ENCODE data around the gene IFNK. TPM values are rescaled to one million over a fixed set of nuclear protein-coding genes. Genes with fewer than 3 reads are reported as not detected.
A peak's percentile ranks its signal among the peaks of the same experiment; 100 is the strongest.

IFNK gene
- total RNA-seq, 4 donors from 2014 or later = not detected

DNA sequence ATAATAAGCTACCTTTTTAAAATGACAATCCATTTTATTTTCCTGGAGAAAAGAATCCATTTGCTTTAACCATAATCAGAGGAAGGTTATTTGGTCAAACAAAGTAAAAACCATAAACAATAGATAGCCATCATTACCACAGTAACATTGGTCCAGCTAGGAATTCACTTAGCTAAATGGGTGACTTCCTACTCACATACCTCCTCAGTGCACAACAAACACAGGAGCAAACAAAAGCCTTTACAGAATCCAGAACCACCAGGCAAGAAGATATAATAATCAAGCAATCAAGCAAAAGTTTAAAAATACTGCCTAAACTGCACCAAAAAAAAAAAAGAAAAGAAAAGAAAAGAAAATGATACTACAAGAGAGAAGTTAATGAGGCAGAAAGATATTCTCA is 949 bp upstream of the IFNK start:
- TF ChIP-seq, protein P1, sequence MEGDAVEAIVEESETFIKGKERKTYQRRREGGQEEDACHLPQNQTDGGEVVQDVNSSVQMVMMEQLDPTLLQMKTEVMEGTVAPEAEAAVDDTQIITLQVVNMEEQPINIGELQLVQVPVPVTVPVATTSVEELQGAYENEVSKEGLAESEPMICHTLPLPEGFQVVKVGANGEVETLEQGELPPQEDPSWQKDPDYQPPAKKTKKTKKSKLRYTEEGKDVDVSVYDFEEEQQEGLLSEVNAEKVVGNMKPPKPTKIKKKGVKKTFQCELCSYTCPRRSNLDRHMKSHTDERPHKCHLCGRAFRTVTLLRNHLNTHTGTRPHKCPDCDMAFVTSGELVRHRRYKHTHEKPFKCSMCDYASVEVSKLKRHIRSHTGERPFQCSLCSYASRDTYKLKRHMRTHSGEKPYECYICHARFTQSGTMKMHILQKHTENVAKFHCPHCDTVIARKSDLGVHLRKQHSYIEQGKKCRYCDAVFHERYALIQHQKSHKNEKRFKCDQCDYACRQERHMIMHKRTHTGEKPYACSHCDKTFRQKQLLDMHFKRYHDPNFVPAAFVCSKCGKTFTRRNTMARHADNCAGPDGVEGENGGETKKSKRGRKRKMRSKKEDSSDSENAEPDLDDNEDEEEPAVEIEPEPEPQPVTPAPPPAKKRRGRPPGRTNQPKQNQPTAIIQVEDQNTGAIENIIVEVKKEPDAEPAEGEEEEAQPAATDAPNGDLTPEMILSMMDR (IDR thresholded peaks at IDR 0.05) = no peak
- DNase-seq (ENCODE audit: low spot score) (no peak), ATAC-seq (ENCODE audit: low FRiP score) (no peak)

DNA sequence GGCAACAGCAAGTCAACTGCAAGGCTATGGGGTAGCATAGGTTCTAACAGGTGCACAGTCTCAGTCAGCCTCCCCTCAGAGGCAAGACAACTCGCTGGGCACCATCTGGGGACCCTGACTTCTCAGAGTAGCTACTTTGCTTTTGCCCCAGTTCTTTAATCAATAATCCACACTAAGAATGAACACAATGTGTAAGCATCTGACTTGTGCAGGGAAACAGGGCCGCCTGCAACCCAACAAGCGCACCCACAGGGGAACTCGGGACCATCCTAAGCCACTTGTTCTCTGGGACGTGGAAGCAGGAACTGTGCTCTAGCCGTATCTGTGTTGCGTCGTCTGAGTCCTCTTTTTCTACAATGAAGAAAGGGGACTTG is 3.6 kb downstream of the IFNK start:
- no peak for DNase-seq (ENCODE audit: low spot score)
- no peak for ATAC-seq (ENCODE audit: low FRiP score)
- TF ChIP-seq, protein P1 (IDR thresholded peaks at IDR 0.05) = no peak

DNA sequence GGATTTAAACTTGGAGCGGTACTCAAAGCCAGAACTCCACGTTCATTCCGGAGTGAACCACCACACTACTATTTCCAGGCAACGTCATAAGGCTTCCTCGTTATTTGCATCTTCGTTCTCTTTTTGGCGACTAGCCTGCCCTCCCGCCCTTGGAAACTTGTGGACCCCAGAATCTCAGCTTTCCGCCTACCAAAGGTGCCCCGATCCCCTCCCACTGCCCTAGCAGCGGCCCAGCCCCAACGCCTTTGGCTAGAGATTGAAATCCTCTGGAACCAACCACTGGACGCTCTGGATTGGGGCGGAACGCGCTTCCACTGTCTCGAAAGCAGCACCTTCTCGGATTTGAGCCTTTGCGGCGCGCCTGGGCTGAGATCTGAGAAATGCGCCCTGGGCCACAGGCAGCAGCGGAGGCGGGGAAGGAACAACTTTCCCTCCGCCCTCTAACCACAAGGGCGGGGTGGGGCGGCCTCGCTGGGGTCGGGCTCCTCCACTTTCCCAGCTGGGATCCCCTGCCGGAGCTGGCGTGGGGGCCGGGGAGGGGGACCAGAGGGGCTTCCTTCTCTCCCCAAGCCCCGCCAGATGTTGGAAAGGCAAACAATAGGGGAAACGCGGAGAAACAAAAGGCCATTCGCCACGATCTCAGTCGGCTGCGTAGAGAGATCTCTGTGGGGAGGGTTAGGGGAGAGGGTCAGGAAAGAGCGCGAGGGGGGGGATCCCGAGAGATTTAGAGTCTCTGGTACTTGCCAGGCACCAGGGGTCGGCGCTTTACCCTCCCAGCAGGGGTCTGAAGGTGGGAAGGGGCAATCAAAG is 4.2 kb downstream of the IFNK start:
- peak; percentile 78 for ATAC-seq (ENCODE audit: low FRiP score)
- TF ChIP-seq, protein P1 (IDR thresholded peaks at IDR 0.05) = no peak

DNA sequence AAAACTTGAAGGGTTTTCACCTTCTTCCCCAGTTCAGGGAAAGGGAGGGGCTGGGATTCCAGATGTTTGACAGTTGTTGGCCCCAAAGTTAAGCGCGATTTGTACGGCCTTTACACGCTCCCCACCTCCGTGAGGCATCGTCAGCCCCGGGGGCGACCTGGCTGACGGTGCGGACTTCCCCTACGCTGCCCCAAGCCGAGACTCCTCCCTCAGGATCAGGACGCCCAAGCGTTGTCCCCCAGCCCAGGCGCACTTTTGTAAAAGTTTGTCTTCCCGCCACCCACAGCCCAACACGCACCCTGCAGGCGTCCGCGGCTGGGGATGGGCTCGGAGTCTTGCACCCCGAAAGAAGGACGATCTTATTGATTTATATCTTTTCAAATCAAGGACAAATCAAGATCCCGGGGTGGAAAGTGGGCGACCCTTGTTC is 4.8 kb downstream of the IFNK start:
- ATAC-seq (ENCODE audit: low FRiP score) (peak; percentile 89), DNase-seq (ENCODE audit: low spot score) (peak; percentile 36)
- TF ChIP-seq, protein P1 (IDR thresholded peaks at IDR 0.05) = no peak

More for the DNA sequence above, 4.2 kb downstream of the IFNK start:
- DNase-seq (ENCODE audit: low spot score) = peak; percentile 45

DNA sequence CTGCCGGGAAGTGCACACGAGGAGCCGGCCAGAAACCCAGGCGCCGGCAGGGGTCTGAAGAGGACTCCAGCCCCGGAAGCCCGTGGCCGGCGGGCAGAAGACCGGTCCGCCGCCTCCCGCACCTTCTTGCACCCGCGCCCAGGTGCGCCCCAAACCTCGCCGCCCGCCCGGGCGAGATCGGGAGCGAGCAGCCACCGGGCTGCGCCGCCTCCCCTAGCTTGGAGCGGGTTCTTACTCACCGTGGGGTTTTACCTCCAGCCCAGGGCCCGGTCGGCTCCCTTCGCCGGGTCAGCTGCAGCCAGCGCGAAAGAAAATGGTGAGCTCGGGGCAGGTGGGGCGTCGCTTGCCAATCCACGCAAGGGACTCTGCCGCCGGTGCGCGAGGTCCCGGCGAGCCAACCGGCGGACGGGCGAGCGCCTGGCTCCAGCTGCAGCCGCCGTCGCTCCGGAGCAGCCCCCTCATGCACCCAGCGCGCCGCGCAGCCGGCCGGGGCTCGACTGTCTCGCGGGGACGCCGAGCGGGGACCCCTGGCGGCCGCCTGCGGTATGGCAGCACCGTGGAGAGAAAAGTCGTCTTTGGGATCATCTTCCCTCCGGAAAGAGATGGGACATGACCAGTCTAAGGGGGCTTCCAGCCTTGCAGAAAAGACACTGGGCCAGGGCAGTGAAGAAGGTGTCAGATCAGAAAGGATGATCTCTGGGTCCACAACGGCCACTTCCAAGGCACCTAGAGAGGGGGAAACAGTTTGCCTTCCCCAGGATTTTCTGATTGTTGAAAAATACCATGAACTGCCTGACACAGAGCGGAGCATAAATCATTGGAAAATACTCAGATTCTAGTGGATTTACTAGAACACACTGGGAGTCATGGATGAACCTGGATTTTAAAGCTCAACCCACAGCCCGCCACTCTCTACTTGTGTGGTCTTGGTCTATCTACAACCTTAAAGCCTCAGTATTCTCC is 5.5 kb downstream of the IFNK start, which contains the start of gene MOB3B:
Gene MOB3B, minus strand, starts transcription at position 499 of the 963 bp plus-strand sequence. CDS start 74,264 bp downstream, outside the sequence.
- DNase-seq (ENCODE audit: low spot score) (peak; percentile 84), ATAC-seq (ENCODE audit: low FRiP score) (peak; percentile 78)
- TF ChIP-seq, protein P1 (IDR thresholded peaks at IDR 0.05) = peak in 2 of 3 donors; percentile 67 to 95

DNA sequence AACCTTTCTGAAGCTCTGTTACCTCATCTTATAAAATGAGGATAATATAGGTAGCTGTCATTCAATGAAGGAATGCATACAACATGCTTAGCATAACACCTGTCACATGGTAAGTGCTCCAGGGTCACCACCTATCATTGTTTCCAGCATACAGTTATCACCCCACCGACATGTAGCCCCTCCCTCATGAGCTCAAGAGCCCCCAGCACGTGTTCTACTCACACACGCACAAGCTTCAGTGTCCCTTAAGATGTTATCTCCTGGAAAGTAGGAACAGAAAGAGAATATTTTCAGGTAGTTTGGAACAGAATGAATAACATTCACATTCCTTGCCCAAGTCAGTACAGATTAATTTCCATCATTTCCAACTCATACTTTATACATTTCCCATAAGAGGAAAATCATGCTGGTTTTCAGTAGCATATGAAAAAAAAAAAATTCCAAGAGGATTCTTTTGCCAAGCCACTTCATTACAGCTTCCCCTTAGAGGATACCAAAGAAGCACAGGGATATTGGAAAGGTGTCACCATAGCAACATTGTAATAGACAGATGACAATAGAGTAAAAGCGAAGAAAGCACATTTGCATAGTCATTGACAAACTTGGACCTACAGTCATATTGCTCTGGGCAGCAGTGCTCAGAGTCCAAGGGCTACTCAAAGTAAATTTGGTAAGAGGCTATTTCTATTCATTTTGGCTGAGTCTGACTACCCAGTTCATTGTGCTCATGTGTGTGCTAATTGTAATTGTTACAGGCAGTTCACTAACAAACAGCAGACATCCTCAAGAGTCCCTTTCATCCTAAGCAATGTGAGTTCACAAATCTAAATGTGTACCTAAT is 7.0 kb downstream of the IFNK start:
- no peak for ATAC-seq (ENCODE audit: low FRiP score)
- TF ChIP-seq, protein P1 (IDR thresholded peaks at IDR 0.05) = no peak
- DNase-seq (ENCODE audit: low spot score) = no peak

Data from omental fat pad (tissue), 4 donors.